Stimulated activated CD4-positive, alpha-beta T cell treated with anti-CD3 and anti-CD28 coated beads, Interleukin-1b, Interleukin-23, amount 100 ng/mL, for 24 hours (primary cell): ENCODE data around the gene MORN3.
"Not testable (repeated sequence)": the region's sequence is repeated elsewhere in the genome, so short reads cannot be mapped to it uniquely, and the experiment has no call there.

ENCODE experiments used
- DNase-seq, 4 experiments: peaks; one replicate each; pipeline ENCODE4 v3.0.0-alpha.2; 2020; ENCODE audit warnings: low read depth in 4 of 4, low spot score in 1 of 4

Gene MORN3

GRCh38 chr12:121692744-121693143 is 23.3 kb upstream of the MORN3 start:
- DNase-seq, result not testable (repeated sequence)

GRCh38 chr12:121689430-121689829 is 20.0 kb upstream of the MORN3 start:
- no peak for DNase-seq

- no peak for DNase-seq
Observed at GRCh38 chr12:121688966-121689365, 19.5 kb upstream of the MORN3 start.

GRCh38 chr12:121679661-121680197 is 10.3 kb upstream of the MORN3 start:
- DNase-seq, result not testable (repeated sequence)

- DNase-seq, result no peak
Observed at GRCh38 chr12:121678716-121679300, 9.4 kb upstream of the MORN3 start.

- DNase-seq, result no peak
Observed at GRCh38 chr12:121678305-121678704, 8.9 kb upstream of the MORN3 start.

GRCh38 chr12:121676190-121676589 is 6.7 kb upstream of the MORN3 start:
- DNase-seq, result no peak

GRCh38 chr12:121673013-121673511 is 3.6 kb upstream of the MORN3 start:
- no peak for DNase-seq

- DNase-seq, result peak in 3 of 4 experiments; percentile 21 to 35 (median 34)
Observed at GRCh38 chr12:121668750-121669520, 519 bp downstream of the MORN3 start.

GRCh38 chr12:121666829-121667228 is 2.6 kb downstream of the MORN3 start:
- DNase-seq, result not testable (repeated sequence)

- no peak for DNase-seq
Observed at GRCh38 chr12:121663610-121663929, 5.9 kb downstream of the MORN3 start.

- not testable (repeated sequence) for DNase-seq
Observed at GRCh38 chr12:121661353-121662105, 7.9 kb downstream of the MORN3 start.

- no peak for DNase-seq
Observed at GRCh38 chr12:121657305-121658008, 12.0 kb downstream of the MORN3 start.

GRCh38 chr12:121656122-121656521 is 13.3 kb downstream of the MORN3 start:
- no peak for DNase-seq

- DNase-seq, result no peak
Observed at GRCh38 chr12:121653999-121654398, 15.5 kb downstream of the MORN3 start.

GRCh38 chr12:121652767-121653497 is 16.5 kb downstream of the MORN3 start:
- no peak for DNase-seq

GRCh38 chr12:121651320-121651719 is 18.1 kb downstream of the MORN3 start:
- no peak for DNase-seq

- DNase-seq, result no peak
Observed at GRCh38 chr12:121649819-121650353, 19.6 kb downstream of the MORN3 start.

- DNase-seq, result no peak
Observed at GRCh38 chr12:121649322-121649721, 20.1 kb downstream of the MORN3 start.

GRCh38 chr12:121648458-121649028 is 20.9 kb downstream of the MORN3 start:
- no peak for DNase-seq
